Measurements from ENCODE around the gene ARFRP1.

GRCh38 chr20:63740627-63741353 lies 33.0 kb upstream of the ARFRP1 start:
- TF ChIP-seq, protein P1, sequence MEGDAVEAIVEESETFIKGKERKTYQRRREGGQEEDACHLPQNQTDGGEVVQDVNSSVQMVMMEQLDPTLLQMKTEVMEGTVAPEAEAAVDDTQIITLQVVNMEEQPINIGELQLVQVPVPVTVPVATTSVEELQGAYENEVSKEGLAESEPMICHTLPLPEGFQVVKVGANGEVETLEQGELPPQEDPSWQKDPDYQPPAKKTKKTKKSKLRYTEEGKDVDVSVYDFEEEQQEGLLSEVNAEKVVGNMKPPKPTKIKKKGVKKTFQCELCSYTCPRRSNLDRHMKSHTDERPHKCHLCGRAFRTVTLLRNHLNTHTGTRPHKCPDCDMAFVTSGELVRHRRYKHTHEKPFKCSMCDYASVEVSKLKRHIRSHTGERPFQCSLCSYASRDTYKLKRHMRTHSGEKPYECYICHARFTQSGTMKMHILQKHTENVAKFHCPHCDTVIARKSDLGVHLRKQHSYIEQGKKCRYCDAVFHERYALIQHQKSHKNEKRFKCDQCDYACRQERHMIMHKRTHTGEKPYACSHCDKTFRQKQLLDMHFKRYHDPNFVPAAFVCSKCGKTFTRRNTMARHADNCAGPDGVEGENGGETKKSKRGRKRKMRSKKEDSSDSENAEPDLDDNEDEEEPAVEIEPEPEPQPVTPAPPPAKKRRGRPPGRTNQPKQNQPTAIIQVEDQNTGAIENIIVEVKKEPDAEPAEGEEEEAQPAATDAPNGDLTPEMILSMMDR (IDR thresholded peaks at IDR 0.05): peak in 2 of 5 experiments; percentile 7 to 31
- TF ChIP-seq POLR2AphosphoS5 (IDR thresholded peaks at IDR 0.05): peak; percentile 65 to 75 (median 67)
- no peak for TF ChIP-seq EP300 (IDR thresholded peaks at IDR 0.05; ENCODE audit: low read depth)

All from transverse colon (tissue), 4 donors.